Gastrocnemius medialis (tissue), 4 donors: ENCODE measurements around the gene LSAMP.

Experiments used
- POLR2A ChIP-seq, 2 donors: fragments of 450-650 bp; IDR thresholded peaks; one replicate each; pipeline ENCODE4 v1.6.1; 2017; ENCODE audit warnings: antibody characterized with exemption in 2 of 2, mild to moderate bottlenecking in 2 of 2, moderate library complexity in 2 of 2
- TF ChIP-seq, protein P1 (sequence below), 5 experiments: fragments of 450-650 bp in 3 of 5; fragments of 200-600 bp in 2 of 5; sonication (generic) in 2 of 5; IDR thresholded peaks in 4 of 5; conservative IDR thresholded peaks in 1 of 5; 1 replicate in 4 of 5; 2 replicates in 1 of 5; pipeline ENCODE4 v1.5.1; 2016 to 2019; ENCODE audit warnings: antibody characterized with exemption in 5 of 5, mild to moderate bottlenecking in 3 of 5, moderate library complexity in 3 of 5

DNA sequence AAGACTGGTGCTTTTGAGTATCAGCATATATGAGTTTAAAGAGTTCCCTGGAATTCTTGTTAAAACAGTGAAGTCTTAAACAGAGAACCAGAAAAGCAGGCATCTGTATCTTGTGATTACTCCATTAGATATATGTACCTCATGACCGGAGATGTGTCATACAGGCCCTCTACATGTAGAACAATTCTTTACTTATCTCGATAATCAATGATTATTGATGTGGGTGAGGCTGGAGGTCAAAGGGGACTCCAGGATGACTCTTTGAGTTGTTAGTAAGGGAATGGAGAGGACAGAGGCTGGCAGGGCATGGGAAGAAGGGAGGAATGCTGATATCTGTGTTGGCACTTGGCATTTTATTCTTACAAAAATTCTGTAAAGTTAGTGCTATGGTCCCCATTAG is 666.3 kb downstream of the LSAMP start:
- TF ChIP-seq POLR2A (IDR thresholded peaks at IDR 0.05): no peak
- TF ChIP-seq, protein P1, sequence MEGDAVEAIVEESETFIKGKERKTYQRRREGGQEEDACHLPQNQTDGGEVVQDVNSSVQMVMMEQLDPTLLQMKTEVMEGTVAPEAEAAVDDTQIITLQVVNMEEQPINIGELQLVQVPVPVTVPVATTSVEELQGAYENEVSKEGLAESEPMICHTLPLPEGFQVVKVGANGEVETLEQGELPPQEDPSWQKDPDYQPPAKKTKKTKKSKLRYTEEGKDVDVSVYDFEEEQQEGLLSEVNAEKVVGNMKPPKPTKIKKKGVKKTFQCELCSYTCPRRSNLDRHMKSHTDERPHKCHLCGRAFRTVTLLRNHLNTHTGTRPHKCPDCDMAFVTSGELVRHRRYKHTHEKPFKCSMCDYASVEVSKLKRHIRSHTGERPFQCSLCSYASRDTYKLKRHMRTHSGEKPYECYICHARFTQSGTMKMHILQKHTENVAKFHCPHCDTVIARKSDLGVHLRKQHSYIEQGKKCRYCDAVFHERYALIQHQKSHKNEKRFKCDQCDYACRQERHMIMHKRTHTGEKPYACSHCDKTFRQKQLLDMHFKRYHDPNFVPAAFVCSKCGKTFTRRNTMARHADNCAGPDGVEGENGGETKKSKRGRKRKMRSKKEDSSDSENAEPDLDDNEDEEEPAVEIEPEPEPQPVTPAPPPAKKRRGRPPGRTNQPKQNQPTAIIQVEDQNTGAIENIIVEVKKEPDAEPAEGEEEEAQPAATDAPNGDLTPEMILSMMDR (IDR thresholded peaks at IDR 0.05 in 4 of 5, conservative IDR thresholded peaks at IDR 0.05 in 1 of 5): no peak
